BLaER1 treated with 17β-estradiol and CSF1 and Interleukin-3, amounts not matched to agents 10 nM and 100 nM (cell line): Measurements from ENCODE around the gene RERE.

Experiments used
- H3K27ac ChIP-seq, 11 experiments: shearing (Covaris generic); formaldehyde crosslinking; 2 replicates each; pipeline ENCODE4 v1.8.1; 2022
- H3K27me3 ChIP-seq, 11 experiments: shearing (Covaris generic); formaldehyde crosslinking; 2 replicates each; pipeline ENCODE4 v1.8.1; 2022
- H3K36me3 ChIP-seq, 11 experiments: shearing (Covaris generic); formaldehyde crosslinking; 2 replicates each; pipeline ENCODE4 v1.8.1; 2022
- H3K4me1 ChIP-seq, 10 experiments: shearing (Covaris generic); formaldehyde crosslinking; 2 replicates each; pipeline ENCODE4 v1.8.1; 2022
- H3K4me2 ChIP-seq, 11 experiments: shearing (Covaris generic); formaldehyde crosslinking; 2 replicates each; pipeline ENCODE4 v1.8.1; 2022
- H3K4me3 ChIP-seq, 10 experiments: shearing (Covaris generic); formaldehyde crosslinking; 2 replicates each; pipeline ENCODE4 v1.8.1; 2022
- H3K9ac ChIP-seq, 11 experiments: shearing (Covaris generic); formaldehyde crosslinking; 2 replicates each; pipeline ENCODE4 v1.8.1; 2022
- H3K9me3 ChIP-seq, 11 experiments: shearing (Covaris generic); formaldehyde crosslinking; replicated peaks in 1 of 11; 2 replicates each; pipeline ENCODE4 v1.8.1; 2022
- H4K20me1 ChIP-seq, 11 experiments: shearing (Covaris generic); formaldehyde crosslinking; 2 replicates each; pipeline ENCODE4 v1.8.1; 2022
- Cebpa-rat ChIP-seq, 11 experiments: shearing (Covaris generic); IDR thresholded peaks; 2 replicates each; pipeline ENCODE4 v1.8.1; 2022

RERE gene

DNA sequence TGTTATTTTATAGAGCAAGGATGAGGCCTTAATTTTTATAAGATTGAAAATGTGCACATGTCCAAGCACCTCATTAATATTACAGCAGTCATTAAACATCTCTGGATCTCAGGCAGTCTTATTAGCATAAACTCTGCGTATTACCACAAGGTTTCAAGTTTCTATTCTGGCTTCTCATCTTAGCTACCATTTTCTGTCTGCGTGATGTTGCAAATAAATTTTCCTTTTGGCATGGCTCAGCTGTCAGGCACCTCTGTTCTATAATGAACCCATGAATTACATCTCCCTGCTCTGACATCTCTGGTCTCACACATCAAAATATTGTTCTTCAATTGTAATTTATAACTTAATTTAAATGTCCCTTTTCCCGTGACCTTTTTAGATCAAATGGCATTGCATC lies 343.1 kb downstream of the RERE start:
- Histone ChIP-seq H3K4me3 (no peak overlapping the region), H3K4me1 (peaks cover 10 to 31% (median 19%) of the 10 kb centered on the region in 10 experiments; a peak in 19 of 20 replicates), H3K27me3 (no peaks in the 10 kb centered on the region), H3K9me3 (no peaks in the 10 kb centered on the region), H3K4me2 (no peak overlapping the region), H3K36me3 (peaks cover 0 to 89% (median 36%) of the 10 kb centered on the region in 11 experiments; a peak in 18 of 22 replicates), H3K27ac (no peak overlapping the region), H4K20me1 (peaks cover 17 to 99% (median 62%) of the 10 kb centered on the region in 11 experiments; a peak in 20 of 22 replicates), H3K9ac (no peak overlapping the region)
- TF ChIP-seq Cebpa-rat (IDR thresholded peaks at IDR 0.05) = no peak

DNA sequence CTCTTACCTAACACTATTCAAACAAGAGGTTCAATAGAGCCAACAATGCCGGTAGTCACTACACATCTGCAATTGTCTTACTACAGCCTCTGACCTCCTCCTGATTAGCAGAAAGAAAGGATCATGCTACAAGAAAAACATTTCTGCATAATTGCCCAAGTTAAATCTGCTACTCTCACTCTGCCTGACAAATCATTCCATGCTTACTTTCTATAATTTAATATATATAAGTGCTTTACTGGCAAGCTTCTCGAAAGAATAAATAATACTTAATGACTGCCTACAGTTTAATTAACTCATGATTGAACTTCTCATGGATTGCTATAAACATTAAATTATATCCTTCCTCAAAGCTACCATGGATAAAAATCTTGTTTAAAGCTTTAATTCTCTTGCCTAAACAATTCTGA lies 343.5 kb downstream of the RERE start:
- Histone ChIP-seq H3K9ac (no peak overlapping the region), H3K27ac (no peak overlapping the region), H4K20me1 (peaks cover 17 to 99% (median 62%) of the 10 kb centered on the region in 11 experiments; a peak in 20 of 22 replicates), H3K9me3 (no peaks in the 10 kb centered on the region), H3K4me2 (no peak overlapping the region), H3K36me3 (peaks cover 0 to 89% (median 38%) of the 10 kb centered on the region in 11 experiments; a peak in 18 of 22 replicates), H3K27me3 (no peaks in the 10 kb centered on the region), H3K4me3 (no peak overlapping the region), H3K4me1 (peaks cover 10 to 31% (median 19%) of the 10 kb centered on the region in 10 experiments; a peak in 19 of 20 replicates)
- TF ChIP-seq Cebpa-rat (IDR thresholded peaks at IDR 0.05) = no peak

DNA sequence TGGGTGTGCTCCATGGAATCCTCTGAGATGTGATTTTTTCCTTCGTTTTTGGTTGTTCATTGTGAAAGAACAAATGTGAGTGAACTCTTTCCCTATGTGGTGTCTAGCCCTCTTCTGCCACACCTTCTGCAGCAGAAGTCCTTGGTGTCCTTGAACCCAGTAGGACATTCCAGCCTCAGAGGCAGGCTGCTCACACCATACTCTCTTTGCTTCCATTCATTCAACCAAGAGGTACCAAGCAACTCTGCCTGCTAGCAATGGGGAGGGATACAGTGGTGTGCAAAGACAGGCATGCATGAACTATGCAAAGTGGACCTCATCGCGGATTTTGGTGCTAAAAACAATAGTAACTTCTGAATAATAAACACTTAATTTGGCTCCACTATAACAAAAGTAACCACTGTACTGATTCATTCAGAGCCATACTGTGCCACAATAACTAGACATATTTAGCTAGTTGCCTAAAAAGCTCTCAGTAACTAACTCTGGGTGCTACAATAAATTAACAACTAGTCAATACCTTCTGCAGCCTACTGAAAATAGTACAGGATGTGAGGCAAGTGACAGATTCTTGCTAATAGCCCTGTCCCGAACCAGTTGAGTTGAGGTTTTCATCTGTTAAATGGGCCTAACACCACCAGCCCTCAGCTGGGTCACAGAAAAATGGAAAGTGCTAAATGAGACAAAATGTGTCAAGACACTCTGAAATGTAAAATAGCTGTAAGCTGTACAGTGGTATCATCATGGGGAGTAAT lies 344.1 kb downstream of the RERE start:
- peaks cover 10 to 31% (median 18%) of the 10 kb centered on the region in 10 experiments; a peak in 19 of 20 replicates for H3K4me1 ChIP-seq
- no peak overlapping the region for H3K4me3 ChIP-seq
- H3K27me3 ChIP-seq = no peaks in the 10 kb centered on the region
- no peak overlapping the region for H3K27ac ChIP-seq
- H3K9ac ChIP-seq = no peak overlapping the region
- peak overlapping the region in 3 of 11 experiments; percentile 1 to 15 (median 1); a peak in 2 of 22 replicates for H3K4me2 ChIP-seq
- peaks cover 17 to 99% (median 56%) of the 10 kb centered on the region in 11 experiments; a peak in 20 of 22 replicates for H4K20me1 ChIP-seq
- TF ChIP-seq Cebpa-rat (IDR thresholded peaks at IDR 0.05) = no peak
- peaks cover 0 to 89% (median 37%) of the 10 kb centered on the region in 11 experiments; a peak in 18 of 22 replicates for H3K36me3 ChIP-seq
- H3K9me3 ChIP-seq = no peaks in the 10 kb centered on the region

DNA sequence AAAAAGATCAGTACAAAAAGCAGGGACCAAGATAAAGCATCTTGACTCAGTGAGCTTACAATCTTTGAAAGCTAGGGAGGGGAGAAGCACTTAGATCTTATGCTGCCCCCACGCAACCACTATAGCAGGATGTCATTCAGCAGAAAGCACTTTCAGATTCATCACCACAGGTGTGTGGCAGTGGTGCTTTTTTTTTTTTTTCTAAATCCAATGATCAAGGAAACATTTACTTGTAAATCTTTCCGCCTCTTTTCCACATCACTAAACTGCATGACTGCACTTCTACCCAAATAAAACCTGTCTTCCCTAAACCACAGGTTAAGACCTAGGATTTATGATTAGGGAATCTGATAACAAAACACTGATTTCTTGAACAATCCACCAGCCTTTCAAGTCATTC lies 344.8 kb downstream of the RERE start:
- Histone ChIP-seq H3K4me2 (peak overlapping the region in 1 of 11 experiments; percentile 15; a peak in 1 of 22 replicates), H3K27me3 (no peaks in the 10 kb centered on the region), H3K4me1 (peaks cover 10 to 28% (median 18%) of the 10 kb centered on the region in 10 experiments; a peak in 19 of 20 replicates), H3K36me3 (peaks cover 0 to 86% (median 35%) of the 10 kb centered on the region in 11 experiments; a peak in 16 of 22 replicates), H3K9me3 (no peaks in the 10 kb centered on the region), H3K4me3 (no peak overlapping the region), H3K27ac (no peak overlapping the region), H3K9ac (no peak overlapping the region), H4K20me1 (peaks cover 17 to 99% (median 50%) of the 10 kb centered on the region in 11 experiments; a peak in 20 of 22 replicates)
- TF ChIP-seq Cebpa-rat (IDR thresholded peaks at IDR 0.05) = no peak

DNA sequence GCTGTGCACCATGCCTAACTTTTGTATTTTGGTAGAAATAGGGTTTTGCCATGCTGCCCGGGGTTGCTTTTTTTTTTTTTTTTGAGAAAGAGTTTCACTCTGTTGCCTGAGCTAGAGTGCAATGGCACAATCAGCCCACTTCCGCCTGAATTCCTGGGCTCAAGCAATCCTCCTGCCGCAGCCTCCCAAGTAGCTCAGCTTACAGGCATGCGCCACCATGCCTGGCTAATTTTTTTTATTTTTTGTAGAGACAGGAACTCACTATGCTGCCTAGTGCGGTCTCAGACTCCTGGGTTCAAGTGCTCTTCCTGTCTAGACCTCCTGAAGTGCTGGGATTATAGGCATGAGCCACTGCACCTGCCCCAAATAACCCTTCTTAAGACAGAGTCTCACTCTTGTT lies 346.0 kb downstream of the RERE start:
- Histone ChIP-seq H3K4me1 (peaks cover 10 to 27% (median 15%) of the 10 kb centered on the region in 10 experiments; a peak in 19 of 20 replicates), H3K4me2 (no peak overlapping the region), H3K9ac (no peak overlapping the region), H4K20me1 (peaks cover 13 to 99% (median 45%) of the 10 kb centered on the region in 11 experiments; a peak in 19 of 22 replicates), H3K36me3 (peaks cover 0 to 80% (median 37%) of the 10 kb centered on the region in 11 experiments; a peak in 16 of 22 replicates), H3K9me3 (no peaks in the 10 kb centered on the region), H3K27ac (no peak overlapping the region), H3K27me3 (no peaks in the 10 kb centered on the region), H3K4me3 (no peak overlapping the region)
- no peak for TF ChIP-seq Cebpa-rat (IDR thresholded peaks at IDR 0.05)

DNA sequence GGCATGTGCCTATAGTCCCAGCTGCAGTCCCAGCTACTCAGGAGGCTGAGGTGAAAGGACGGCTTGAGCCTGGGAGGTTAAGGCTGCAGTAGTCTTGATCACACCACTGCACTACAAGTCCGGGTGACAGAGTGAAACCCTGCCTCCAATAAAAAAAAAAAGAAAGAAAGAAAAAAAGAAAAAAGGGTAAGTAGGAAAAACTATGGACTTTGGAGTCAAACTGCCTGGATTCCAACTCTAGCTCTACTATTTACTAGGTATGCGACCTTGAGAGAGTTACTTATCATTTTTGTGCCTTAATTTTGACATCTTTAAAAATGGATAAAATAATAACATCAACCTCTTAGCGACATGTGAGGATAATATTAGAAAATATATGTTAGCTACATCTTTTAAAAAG lies 348.7 kb downstream of the RERE start:
- H4K20me1 ChIP-seq = peaks cover 10 to 99% (median 56%) of the 10 kb centered on the region in 11 experiments; a peak in 18 of 22 replicates
- H3K4me2 ChIP-seq = no peak overlapping the region
- peaks cover 25 to 48% (median 34%) of the 10 kb centered on the region in 10 experiments for H3K4me1 ChIP-seq
- H3K9ac ChIP-seq = no peak overlapping the region
- peaks cover 8 to 86% (median 55%) of the 10 kb centered on the region in 11 experiments for H3K36me3 ChIP-seq
- TF ChIP-seq Cebpa-rat (IDR thresholded peaks at IDR 0.05) = no peak
- no peaks in the 10 kb centered on the region for H3K27me3 ChIP-seq
- no peaks in the 10 kb centered on the region for H3K9me3 ChIP-seq
- H3K27ac ChIP-seq = no peak overlapping the region
- H3K4me3 ChIP-seq = no peak overlapping the region

DNA sequence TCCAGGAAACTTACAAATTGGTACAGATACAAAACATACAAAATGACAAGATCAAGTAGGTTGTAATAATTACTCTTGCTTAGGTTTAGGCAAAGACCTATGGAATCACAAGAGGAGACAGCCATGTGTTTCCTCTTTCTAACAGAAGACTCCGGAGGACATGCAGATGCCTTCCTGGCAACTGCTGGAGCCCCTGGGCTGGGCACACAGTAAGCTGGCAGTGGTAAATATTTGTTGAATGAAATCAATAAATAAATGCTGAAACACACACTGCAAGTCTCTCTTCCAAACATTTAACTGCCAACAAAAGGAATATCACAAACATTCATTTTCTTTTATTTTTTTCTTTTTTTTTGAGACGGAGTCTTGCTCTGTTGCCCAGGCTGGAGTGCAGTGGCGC lies 350.1 kb downstream of the RERE start:
- H3K9ac ChIP-seq = no peak overlapping the region
- H3K4me2 ChIP-seq = no peak overlapping the region
- no peak overlapping the region for H3K4me3 ChIP-seq
- H3K9me3 ChIP-seq = no peaks in the 10 kb centered on the region
- H3K36me3 ChIP-seq = peaks cover 8 to 86% (median 56%) of the 10 kb centered on the region in 11 experiments
- no peak overlapping the region for H3K27ac ChIP-seq
- TF ChIP-seq Cebpa-rat (IDR thresholded peaks at IDR 0.05) = no peak
- H3K4me1 ChIP-seq = peaks cover 40 to 51% (median 41%) of the 10 kb centered on the region in 10 experiments
- peaks cover 0 to 99% (median 58%) of the 10 kb centered on the region in 11 experiments; a peak in 20 of 22 replicates for H4K20me1 ChIP-seq
- no peaks in the 10 kb centered on the region for H3K27me3 ChIP-seq

DNA sequence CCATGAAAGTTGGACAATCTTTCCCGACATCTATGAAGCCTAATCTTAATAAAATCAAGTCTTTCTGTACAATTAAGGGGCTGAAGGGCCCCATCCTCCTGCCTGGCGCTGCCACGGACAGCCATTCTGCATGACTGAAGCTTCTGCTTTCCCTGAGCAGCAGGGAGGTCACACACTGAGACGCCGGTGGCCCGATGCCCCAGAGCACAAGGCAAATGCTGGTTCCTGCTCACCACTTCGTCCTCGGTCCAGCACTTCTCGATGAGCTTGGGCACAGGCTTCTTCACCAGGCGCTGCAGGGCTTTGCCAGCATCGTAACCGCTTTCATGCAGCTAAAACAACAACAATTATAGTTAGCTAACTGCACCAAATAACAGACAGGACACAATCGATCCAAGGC lies 351.7 kb downstream of the RERE start:
- Histone ChIP-seq H3K4me2 (peak overlapping the region in 8 of 11 experiments; percentile 1 to 75 (median 57); a peak in 4 of 22 replicates), H3K9ac (no peak overlapping the region), H3K27me3 (no peaks in the 10 kb centered on the region), H3K27ac (no peak overlapping the region), H3K4me3 (no peak overlapping the region), H3K9me3 (no peaks in the 10 kb centered on the region), H3K4me1 (peaks cover 40 to 52% (median 44%) of the 10 kb centered on the region in 10 experiments), H3K36me3 (peaks cover 12 to 91% (median 61%) of the 10 kb centered on the region in 11 experiments), H4K20me1 (peaks cover 0 to 100% (median 57%) of the 10 kb centered on the region in 11 experiments; a peak in 20 of 22 replicates)
- no peak for TF ChIP-seq Cebpa-rat (IDR thresholded peaks at IDR 0.05)

DNA sequence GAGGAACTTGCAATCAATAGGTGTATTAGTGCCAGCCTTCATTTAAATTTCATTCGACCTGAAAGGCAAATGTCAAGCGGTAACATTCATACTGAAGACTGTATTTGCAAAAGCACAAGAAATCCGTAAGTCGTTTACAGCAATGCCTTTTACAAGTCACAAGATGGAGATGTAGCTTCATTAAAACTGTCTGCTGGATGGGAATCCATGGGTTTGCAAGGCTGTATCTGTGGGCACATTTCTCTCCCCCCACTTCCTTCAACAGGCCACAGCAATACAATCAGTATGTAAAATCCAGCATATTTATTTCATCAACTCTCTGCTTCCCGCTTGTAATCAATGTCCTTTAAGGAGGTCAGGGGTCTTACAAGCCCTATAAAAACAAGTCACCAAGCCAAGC lies 352.4 kb downstream of the RERE start:
- peaks cover 12 to 90% (median 58%) of the 10 kb centered on the region in 11 experiments for H3K36me3 ChIP-seq
- no peak for TF ChIP-seq Cebpa-rat (IDR thresholded peaks at IDR 0.05)
- H3K9ac ChIP-seq = no peak overlapping the region; a peak in 1 of 22 replicates
- peaks cover 0 to 100% (median 57%) of the 10 kb centered on the region in 11 experiments; a peak in 20 of 22 replicates for H4K20me1 ChIP-seq
- no peaks in the 10 kb centered on the region for H3K27me3 ChIP-seq
- peak overlapping the region in 10 of 11 experiments; percentile 53 to 78 (median 67); a peak in 17 of 22 replicates for H3K4me2 ChIP-seq
- H3K27ac ChIP-seq = no peak overlapping the region
- no peak overlapping the region for H3K4me3 ChIP-seq
- no peaks in the 10 kb centered on the region for H3K9me3 ChIP-seq
- H3K4me1 ChIP-seq = peaks cover 40 to 52% (median 44%) of the 10 kb centered on the region in 10 experiments
